LNCaP clone FGC (cell line): ENCODE data around the gene PNPLA5.
"Not testable (repeated sequence)": the region's sequence is repeated elsewhere in the genome, so short reads cannot be mapped to it uniquely, and the experiment has no call there.

Experiments
- DNase-seq: peaks from one replicate; pipeline ENCODE4 v3.0.0-alpha.2; 2011; ENCODE audit warnings: low read depth
- H3K4me3 ChIP-seq: 2 replicates; pipeline ENCODE4 v1.5.1; 2011; ENCODE audit warnings: mild to moderate bottlenecking, low read depth, low read length, control low read depth
- CTCF ChIP-seq: IDR thresholded peaks from 2 replicates; pipeline ENCODE4 v1.5.1; 2012; ENCODE audit warnings: mild to moderate bottlenecking; ENCODE audit not compliant: control insufficient read depth, insufficient read depth; ENCODE audit errors: extremely low read depth

PNPLA5 gene

DNA sequence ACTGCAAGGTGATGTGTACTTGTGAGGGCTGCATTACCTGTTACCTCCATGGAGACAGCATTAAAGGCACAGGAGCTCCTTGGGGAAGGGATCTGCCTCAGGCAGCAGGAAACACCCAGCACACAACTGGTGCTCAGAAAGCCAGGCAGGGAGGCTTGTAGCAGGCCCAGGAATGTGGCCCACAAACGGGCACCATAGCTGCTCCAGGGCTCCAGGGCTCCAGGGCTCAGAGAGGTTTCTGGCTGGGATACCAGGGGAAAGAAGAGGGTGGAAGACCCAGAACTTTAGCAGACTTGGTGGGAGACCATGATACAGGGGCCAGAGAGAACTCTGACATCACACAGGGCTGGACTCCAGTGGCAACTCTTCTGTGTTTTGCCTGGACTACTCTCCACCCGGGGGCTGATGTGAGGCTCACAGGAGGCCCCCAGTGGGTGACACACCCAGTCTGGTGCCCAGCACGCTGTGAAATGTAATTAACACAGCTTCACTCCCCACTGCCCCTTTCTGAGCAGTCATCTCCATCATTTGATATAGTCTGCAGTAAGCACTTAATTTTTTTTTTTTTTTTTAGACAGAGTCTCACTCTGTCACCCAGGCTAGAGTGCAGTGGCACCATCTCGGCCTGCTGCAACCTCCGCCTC lies 14.8 kb downstream of the PNPLA5 start:
- no peak overlapping the region for H3K4me3 ChIP-seq
- no peak for TF ChIP-seq CTCF
- no peak for DNase-seq

- TF ChIP-seq CTCF, result no peak
- no peak overlapping the region for H3K4me3 ChIP-seq
Observed at GRCh38 chr22:43869799-43870198, 22.0 kb downstream of the PNPLA5 start.

DNA sequence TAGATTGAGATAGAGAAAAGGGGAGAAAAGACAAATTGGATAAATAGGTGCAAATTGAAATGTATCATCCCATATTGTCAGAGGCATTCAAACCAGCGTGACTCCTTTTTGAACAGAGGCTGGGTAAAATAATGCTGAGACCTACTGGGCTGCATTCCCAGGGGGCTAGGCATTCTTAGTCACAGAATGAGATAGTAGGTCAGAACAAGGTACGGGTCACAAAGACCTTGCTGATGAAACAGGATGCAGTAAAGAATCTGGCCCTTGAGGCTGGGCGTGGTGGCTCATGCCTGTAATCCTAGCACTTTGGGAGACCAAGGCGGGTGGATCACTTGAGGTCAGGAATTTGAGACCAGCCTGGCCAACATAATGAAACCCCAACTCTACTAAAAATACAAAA lies 22.8 kb downstream of the PNPLA5 start:
- not testable (repeated sequence) for H3K4me3 ChIP-seq, DNase-seq

More at GRCh38 chr22:43869799-43870198, 22.0 kb downstream of the PNPLA5 start:
- no peak for DNase-seq

DNA sequence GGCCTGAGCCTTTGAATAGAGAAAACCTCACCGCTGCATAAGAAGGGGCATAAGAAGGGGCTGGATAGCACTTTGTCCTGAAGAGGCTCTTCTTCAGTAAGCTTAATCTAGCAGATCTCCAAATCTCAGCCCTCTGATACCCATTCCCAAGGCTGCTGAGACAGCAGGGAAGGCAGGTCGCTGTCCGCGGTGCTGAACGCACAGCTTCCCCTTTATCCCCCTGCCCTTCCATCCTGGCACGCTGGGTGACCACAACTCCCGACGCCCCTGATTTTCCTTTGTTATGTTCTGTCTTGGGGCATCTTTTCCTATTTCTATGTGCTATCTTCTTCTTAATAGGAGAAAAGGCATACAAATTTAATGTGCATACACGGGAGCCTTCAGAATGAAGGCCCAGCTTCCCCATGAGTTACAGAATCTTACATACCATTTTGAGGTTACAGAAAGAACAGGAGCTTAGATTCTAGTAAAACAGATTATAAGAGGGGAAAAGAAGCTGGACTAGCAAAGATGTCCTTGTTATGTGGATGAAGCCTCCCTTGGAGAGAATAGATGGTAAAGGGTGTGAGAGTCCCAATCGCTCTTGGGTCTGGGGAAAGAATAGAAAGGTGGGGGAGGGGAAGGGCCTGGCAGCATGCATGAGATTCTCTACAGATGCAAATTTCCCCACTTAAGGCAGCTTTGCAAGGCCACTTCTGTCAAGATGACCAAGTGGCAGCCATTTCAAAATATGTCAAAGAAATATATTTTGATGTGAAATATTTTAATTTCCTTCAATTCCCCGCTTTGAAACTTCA lies 23.8 kb downstream of the PNPLA5 start:
- H3K4me3 ChIP-seq, result no peak overlapping the region
- no peak for DNase-seq
- TF ChIP-seq CTCF, result no peak

DNA sequence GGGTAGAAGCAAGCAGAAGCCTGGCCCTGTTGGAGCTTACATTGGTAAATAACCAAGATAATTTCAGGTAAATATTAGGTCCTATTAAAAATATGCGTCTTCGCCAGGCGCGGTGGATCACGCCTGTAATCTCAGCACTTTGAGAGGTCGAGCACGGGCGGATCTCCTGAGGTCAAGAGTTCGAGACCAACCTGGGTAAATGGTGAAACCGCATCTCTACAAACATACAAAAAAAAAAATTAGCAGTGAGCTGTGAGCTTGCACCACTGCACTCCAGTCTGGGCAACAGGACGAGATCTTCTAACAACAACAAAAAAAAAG lies 29.0 kb downstream of the PNPLA5 start:
- no peak for TF ChIP-seq CTCF
- no peak overlapping the region for H3K4me3 ChIP-seq
- DNase-seq, result no peak

GRCh38 chr22:43862074-43862881 lies 29.5 kb downstream of the PNPLA5 start, which contains the start of gene SULT4A1:
TSS of gene SULT4A1 (minus strand) at chr22:43862513. CDS start at chr22:43862382, 131 bp downstream.
- TF ChIP-seq CTCF, result no peak
- DNase-seq, result no peak
- no peak within 1 kb of the TSS for H3K4me3 ChIP-seq

- no peak overlapping the region for H3K4me3 ChIP-seq
- no peak for DNase-seq
Observed at GRCh38 chr22:43861529-43861928, 30.3 kb downstream of the PNPLA5 start.

More at GRCh38 chr22:43861529-43861928, 30.3 kb downstream of the PNPLA5 start:
- TF ChIP-seq CTCF, result no peak
